Measurements from ENCODE around the gene KIRREL3.

KIRREL3 gene

DNA sequence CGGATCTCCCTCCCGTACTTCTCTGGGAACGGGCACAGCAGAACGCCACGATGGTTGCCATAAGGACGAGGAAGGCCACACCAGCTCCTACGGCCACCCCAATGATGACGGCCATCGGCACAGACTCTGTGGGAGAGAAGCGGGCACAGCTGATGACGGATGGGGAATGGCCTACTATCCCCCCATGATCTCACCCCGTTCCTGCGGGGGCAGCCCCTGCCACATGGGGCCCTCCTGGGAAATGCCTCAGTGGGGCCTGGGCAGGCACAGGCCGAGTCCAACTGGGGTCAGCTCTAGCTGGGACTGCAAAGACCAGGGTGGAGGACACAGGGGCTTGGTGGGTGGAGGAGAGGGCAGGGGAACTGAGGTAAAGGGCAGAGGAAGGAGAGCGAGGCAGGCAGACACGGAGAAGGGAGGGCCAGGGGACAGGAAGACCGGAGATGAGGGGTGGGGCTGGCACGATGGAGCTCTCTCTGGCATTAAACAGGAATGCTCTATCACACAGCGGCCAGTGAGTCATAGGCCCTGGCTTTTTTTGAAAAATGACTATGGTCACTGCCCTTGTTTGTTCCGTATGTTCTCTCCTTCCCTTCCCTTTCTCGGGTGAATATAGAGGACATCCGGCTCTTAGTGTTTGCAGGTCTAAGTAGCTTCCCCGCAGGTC lies 569.0 kb downstream of the KIRREL3 start:
- no peak for DNase-seq

DNA sequence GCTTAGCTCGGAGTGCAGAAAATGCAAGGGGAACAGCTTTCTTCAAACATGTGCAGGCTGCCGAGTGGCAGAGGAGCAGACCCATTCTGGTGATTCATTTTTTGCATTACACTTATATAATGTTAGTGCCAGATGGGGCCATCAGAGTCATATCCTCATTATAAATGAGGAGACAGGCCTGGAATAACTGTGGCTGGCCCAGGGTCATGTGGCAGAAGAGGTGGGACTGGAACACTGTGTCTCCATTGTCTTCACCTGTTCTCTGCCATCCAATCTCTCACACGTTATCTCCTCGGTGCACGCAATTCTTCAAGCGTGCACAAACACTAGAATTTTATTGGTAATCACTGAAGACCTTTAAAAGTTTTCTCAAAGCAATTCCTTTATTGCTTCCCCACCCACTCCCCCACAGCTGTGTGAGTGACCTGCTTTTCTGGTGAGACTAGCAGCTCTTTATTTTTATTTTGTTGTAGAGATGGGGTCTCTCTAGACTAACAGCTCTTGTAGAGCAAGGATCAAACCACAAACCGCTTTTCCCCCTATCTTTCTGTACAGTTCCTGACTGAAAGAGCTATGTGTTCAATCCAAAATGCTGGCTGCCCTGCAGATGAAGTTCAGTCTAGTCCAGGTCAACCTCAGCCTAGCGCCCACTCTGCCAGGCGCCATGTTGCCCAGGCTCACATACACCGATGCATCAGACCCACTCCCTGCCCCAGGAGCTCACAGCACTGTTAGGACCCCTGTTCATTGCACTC lies 569.8 kb downstream of the KIRREL3 start:
- DNase-seq = no peak

DNA sequence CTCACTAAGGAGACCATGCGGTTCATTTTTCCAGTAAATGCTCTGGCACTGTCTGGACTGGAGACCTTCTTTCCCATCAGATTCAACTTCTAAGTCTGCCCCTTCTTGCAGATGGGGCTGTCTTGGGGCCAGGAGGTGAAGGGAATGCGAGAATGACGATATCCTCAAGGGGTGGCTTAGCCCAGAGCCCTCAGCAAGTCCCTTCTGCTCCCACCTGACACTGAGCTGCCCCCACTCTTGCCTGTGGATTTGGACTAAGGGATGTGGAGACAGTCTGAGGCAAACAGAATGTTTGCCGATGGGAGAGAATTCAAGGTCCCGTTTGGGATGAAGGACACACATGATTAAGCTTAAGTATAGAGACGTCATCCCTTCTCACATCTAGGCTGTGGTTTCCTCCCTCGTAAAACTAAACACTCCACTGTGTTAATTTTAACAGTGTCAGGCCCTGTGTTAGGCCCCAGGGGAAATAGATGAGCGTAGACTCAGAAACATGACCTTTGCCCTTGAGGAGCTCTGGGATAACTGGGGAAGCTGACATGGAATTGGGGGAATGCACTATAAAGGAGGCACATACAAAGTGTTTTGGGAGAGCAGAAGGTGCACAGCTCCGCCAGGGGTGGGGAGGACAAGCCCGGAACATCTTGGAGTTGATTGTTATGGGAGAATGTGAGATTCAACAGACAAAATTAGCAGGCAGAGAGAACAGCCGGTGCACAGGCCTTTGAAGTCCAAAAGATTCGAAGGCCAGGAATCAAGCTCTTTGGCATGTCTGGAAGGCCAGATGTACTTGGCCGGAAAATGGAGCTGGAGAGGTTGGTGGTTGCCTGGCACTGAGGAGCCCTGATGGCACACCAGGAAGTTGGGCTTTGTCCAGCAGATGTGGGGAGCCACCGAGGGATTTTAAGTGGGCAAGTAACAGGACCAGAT lies 573.5 kb downstream of the KIRREL3 start:
- DNase-seq = no peak

DNA sequence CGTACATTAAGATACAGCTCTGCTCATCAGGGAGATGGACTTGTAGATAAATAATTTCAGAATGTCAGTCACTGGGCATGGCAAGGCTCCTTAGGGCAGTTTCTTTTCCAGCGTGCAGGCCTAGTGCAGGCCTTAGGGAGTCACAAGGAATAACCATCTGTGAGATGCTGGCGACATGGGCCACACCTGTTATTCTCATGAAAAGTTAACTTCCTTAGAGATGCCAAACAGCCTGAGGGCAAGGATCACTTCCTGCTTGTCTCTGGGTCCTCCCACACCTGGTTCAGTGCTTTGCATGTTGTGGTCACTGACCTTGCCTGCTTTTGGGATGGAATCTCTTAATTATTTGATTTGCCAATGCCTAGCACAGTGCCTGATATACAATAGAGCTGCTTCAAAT lies 574.5 kb downstream of the KIRREL3 start:
- no peak for DNase-seq

DNA sequence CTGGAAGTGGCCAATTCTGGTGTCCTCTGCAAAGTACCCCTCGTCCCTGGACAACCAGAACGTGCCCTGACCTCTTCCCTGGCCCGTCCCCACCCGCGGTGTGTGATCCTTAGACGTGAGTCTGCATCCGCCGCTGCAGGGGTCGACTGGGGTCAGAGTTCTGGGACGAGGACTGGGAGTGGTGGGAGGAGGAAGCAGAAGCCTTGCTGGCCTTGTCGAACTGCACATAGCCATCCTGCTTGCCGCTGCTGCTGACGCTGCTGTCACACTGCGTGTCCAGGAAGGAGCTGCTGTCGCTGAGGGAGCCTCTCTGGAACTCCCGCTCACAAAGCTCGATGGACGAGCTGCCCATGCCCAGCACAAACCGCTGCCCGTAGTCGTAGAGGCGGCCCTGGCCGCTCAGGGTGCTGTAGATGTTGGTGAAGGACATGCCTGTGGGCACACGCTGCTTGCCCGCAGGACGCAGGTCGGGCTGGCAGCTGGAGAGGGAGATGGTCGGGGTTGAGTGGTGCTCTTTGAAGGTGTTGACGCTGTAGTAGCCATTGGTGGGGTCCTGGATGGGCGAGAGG lies 576.0 kb downstream of the KIRREL3 start:
- no peak for DNase-seq

DNA sequence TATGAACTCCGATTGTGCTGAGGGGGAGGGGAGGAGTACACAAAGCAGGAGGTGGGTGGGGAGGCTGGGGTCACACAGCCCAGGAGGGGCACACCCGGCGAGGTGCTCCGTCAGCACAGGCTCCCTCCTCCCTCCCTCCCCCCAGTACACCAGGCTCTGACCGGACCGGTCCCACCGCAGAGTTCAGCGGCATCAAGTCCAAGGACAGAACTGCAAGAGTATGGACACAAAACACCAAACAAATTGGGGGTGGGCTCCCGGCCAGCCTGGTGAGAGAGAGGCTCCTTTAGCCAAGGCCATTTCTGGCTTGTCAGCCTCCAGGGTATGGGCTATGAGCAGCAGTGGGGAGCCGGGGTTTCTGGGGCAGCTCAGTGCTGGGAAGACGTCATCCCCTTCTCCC lies 576.8 kb downstream of the KIRREL3 start:
- DNase-seq = no peak

DNA sequence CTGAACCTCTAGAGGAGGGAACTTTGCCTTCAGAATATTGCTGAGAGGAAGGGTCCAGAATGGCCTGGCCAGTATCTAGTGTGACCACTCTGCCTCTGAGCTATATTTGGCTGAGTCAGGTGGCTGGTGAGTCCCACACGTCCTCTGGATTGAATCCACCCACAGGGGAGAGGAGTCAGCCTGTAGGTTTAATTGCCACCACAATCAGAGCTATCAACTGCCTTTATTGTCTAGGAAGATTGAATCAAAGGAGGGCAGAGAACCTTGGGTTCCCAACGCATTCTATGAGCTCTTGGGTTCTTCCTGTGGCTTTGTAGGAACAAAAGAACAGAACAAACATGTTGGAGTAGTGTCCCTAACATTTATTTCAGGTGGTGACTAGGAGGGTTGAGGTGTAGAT lies 577.4 kb downstream of the KIRREL3 start:
- no peak for DNase-seq

DNA sequence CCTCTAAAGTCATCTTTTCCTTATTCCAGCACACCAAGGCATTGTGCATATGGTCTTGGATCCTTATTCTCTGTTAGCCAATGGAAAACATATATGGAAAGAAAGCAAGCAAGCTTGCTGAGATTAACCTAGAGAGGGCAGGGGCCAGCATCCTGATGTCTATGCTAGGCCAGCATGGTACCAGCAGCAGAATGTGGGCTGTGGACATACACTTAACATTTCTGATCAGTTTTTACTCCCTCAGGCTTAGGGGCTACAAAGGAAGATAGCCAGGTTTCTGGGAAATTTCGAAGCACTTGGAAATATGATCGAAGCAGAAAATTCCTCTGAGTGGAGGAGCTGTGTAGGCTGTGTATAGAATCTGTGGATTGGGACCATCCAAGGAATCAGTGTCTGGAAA lies 578.1 kb downstream of the KIRREL3 start:
- DNase-seq = no peak

DNA sequence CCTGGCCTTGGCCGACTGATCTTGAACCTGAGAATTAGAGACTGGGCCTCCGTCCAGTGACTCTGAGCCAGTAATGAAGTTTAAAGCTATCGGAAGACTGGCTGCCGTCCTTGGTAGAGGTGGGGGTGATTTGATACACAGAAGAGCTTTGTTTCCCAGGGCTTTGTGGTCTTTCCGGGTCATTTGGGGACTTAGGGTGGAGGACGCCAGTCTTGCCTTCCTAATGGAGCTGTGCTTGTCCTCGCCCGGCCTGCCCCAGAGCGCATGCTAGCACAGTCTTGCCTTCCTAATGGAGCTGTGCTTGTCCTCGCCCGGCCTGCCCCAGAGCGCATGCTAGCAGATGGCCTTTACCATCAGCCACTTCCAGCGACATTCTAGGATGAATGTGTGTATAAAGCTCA lies 579.3 kb downstream of the KIRREL3 start:
- DNase-seq = no peak

DNA sequence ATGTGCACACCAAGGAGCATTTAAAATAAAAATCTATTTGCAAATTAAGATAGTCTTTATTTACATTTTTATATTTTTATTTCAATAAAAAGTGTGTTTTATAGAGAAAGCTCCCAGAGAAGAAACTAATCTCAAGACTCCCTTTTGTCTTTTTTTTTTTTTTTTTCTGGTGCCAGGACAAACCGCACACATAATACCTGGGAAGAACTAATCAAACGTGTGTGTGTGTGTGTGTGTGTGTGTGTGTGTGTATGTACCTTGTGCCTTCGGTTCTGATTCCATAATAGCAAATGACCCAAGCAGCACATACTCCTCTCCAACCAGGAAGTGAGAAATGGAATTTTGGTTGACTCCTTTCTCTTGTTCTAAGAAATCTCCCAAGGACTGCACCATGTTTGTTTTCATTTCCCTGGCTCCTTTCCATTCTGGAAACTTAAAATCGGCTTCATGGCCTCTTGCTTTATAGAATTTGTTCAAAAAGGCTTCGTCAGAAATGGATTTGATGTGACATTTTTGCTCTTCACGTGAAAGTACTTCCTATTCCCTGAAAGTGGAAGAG lies 579.8 kb downstream of the KIRREL3 start:
- no peak for DNase-seq

DNA sequence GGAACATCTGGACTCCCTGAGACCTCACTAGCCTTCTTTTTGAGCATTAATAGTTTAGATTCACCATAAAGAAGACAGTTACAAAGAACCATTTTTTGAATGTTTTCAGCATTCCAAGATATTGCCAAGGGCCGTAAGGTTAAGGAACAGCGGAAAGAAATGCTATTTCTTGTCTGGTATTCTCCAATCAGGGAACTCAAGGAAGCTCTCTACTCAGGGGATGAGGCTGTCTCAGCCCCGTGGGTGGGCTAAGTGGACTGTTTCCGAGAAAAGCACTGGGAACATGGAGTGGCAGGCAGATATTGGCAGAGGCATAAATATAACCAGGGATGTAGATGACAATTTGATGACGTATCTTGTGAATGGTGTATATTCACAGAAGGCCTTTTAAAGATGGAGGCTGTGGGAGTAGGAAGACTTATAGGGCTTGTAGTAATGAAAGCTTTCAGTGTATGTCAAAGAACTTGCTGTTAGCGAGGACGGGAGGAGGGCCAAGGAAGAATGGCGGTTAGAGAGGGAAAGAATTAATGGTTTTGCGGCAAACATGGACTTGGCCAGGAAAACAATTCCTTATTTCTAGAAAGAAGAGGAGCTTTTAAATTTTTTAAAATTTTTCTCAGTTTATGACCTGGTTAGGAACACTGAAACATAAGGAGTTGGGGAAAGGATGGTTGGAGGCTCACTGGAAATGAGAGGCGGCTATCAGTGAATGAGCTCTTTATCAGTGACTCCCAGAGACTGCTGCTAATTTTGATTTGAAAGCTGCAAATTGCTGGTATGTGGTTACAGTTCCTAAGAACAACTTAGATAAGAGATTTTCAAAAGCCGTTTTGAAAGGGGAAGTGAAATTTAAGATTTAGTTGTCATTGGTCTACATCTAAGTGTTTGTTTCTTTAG lies 580.5 kb downstream of the KIRREL3 start:
- no peak for DNase-seq

DNA sequence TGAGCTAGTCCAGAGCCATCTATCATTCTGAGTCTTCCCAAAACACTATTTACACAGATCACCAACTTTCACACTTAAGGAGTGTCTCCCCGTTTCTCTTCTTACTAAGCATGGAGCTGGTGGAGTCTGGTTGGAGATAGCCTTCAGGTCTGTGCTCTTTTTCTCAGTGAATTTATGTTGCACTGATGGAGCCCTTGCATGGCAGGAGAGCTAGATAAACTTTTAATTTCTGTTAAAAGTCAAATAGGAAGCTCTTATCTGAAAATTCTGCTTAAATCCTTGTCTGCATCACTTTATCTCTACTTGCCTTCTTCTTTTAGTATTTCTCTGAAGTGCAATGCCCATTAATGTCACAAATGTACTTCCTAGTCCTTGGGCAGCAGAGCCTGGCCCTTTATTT lies 581.7 kb downstream of the KIRREL3 start:
- DNase-seq = no peak

DNA sequence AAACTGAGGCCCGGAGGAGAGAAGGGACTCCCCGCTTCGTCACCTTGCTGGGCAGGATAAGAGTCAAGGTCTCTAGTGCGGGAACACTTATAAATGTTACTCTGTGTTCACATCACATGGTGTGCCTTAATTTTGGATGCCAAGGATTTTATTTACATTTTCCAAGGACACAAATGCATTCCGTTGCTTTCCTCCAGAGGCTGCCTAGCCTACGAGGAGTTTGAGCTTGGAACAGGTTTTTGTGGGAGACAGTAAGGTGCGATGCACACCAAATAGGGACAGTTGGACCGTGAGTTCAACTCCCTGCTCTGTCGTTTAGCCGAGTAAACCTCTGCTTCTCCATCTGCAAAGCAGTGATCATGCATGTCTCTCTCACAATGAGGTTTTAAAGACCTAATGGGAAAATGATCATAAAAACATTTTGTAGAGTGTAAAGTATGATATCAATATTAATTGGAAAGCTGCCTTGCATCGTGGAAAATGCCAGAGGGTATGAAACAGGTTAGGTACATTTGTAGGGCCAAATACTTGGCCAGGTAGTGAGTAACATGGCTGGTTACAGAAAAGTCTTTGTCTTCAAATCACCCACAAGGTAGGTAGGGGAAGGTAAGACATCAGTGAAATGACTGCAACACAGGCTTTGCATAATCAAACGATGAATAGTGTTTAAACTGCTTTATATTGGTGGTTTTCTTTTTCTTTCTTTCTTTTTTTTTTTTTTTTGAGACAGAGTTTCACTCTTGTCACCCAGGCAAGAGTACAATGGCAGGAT lies 583.3 kb downstream of the KIRREL3 start:
- no peak for DNase-seq

DNA sequence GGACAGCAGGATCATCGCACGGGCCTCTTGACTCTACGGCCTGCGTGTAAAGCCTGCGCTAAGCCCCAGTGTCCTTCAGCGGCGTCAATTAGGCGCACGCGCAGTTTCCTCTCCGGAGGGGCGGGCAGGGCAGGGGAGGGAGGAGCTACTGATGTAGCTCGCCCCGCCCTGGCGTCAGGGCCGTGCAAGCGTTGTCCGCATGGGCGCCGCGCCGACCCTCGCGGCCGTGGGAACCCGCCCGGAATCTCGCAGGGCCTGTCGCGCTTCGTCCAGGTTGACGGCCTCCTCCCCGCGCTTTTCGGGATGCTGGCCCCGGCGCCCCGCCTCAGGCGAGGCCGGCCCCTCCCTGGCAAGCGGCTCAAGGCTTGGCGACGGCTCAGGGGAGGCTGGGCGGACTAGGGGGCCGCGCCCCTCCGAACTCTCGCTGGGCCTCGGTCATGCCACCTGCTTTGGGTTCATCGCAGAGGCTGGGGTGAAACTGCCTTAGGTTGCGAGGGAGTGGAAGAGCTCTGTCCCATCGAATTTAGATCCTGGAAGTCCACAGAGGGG lies 584.0 kb downstream of the KIRREL3 start:
- DNase-seq = peak; percentile 84

DNA sequence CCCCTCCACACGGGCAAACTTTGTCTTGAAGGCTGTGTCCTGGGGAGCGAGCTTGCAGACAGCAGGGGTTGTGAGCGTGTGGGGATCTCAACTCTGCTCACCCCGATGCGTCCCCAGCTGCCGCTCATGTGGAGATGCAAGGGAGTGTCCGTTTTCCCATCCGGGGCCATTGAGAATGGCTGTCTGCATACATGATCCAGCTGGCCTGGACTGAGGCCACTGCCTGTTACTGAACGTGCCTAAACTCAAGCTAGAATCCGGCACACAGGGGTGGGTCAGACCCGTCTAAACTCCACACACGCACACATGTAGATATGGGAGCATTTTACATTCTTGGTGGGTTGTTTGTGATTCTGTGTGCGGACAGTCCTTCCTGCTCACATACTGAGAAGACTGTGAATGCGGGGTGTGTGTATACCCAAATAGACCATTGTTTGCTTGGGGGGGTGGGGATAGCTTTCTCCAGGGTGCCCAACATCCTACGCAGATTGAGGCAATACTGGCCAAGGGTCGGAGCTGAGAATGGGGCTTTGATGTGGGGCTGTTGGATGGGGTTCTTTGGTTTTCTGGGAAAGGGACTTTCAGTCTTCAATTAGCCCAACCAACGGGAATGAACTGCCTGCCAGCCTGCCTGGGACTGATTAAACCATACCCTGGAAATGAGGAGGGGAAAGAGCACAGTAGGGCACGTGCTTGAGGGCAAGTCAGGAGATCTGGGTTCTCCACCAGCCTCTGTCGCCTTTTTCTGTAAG lies 584.7 kb downstream of the KIRREL3 start:
- no peak for DNase-seq

DNA sequence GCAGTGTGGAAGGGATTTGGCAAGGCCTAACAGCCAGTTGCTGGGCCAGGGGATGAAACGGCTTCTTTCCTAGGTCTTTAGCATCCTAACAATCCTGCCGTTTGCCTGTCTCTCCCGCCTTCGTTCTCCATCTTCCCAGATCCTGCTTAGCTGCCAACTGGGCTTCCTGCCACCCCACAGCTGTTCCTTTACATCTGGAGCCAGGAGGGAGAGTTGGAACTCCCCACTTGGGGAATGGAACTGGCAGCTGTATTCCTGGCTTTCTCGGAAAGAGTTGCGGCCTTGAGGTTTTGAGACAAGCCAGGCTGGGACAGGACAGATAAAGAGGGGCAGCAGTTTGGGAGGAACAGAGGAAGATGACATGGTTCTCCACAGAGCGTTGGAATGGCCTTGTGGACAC lies 585.4 kb downstream of the KIRREL3 start:
- DNase-seq = no peak

DNA sequence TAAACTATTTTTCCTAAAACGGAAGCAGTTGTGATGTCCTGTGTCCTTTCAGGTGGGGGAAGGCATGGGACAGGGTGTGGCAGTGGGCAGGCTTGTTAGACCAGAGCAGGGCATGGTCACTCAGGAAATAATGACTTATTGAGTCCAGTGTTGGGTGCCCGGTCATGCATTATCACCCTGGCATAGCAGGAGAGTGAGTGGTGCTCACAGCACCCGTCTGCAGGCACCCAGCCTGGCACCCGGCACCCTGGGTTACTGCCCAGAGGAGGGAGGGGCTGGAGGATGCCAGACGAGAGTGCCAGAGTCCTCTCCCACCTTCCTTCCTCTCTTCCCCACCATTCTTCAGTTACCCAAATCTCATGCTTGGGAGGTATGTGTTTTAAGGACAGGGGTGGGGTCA lies 586.0 kb downstream of the KIRREL3 start:
- no peak for DNase-seq

DNA sequence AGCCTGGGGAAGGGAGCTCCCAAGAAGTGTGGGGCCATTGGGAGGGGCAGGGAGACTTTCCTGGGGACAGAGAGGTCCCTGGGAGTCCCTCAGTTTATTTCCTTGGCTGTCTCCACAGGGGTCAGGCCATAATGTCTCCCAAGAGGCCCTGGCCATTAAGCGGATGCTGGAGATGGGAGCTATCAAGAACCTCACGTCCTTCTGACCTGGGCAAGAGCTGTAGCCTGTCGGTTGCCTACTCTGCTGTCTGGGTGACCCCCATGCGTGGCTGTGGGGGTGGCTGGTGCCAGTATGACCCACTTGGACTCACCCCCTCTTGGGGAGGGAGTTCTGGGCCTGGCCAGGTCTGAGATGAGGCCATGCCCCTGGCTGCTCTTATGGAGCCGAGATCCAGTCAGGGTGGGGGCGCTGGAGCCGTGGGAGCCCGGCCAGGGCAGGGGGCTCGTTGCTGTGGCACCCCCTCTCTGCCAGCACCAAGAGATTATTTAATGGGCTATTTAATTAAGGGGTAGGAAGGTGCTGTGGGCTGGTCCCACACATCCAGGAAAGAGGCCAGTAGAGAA lies 586.6 kb downstream of the KIRREL3 start:
- no peak for DNase-seq

DNA sequence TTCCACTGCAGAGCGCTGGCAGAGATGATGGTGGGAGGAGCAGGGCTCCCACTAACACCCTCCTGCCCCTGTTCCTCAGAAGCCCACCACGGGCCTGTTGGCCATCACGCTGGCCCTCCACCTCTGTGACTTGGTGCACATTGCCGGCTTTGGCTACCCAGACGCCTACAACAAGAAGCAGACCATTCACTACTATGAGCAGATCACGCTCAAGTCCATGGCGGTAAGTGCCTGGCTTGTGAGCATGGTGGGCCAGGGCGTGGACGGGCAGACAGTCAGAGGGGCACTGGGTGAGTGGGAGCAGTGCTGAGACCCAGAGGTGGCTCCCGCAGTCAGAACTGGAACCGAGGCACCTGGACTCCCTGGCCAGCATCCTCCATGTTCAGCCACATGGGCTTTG lies 587.1 kb downstream of the KIRREL3 start:
- DNase-seq = no peak

DNA sequence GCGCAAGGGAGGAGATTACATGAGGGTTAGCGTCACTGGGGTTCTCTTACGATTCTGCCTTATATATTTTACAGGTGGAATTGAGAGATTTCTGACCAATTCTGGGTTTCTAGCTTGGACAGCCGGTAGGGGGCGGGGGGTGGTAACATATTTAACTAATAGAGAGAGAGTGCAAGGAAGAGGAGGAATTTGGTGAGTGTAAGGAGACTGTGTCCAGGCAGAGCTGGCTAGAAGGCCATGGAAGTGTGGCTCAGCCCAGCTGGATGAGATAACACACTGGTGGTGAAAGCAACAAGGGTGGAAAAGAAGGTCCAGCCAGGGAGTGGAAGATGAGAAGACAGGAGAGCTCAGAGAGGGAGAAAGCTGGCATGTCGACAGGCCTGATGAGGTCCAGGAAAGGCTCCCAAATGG lies 588.6 kb downstream of the KIRREL3 start:
- no peak for DNase-seq

Data from activated CD4-positive, alpha-beta T cell treated with anti-CD3 and anti-CD28 coated beads, Interleukin-2, Interleukin-6, amounts not matched to agents 100 ng/mL and 50 ng/mL, durations not matched to agents 16 hours and 8 hours (primary cell).